Measurements from ENCODE around the gene PPP1R14C.

The PPP1R14C gene

DNA sequence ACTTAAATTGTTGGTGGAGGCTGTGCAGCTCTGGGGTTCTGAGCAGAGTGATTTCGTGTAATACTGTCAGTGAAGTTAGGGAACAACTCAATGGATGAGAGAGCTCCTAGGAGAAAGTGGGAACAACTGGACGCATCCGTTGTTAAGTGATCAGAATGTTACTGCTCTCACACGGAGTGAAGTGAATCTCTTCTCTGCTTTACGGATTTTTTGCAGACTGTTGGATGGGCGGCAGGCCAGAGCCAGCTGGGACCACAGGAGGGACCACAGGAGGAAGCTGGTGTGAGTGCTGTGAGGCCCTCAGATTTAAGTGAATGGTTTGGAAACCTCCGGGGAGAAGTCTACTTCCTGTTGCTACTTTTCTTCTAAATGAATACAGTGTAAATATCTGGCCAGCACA, 23.7 kb upstream of the PPP1R14C start:
- no peak for TF ChIP-seq EZH2phosphoT487 (IDR thresholded peaks at IDR 0.05; ENCODE audit: low read depth)
- TF ChIP-seq, protein P1, sequence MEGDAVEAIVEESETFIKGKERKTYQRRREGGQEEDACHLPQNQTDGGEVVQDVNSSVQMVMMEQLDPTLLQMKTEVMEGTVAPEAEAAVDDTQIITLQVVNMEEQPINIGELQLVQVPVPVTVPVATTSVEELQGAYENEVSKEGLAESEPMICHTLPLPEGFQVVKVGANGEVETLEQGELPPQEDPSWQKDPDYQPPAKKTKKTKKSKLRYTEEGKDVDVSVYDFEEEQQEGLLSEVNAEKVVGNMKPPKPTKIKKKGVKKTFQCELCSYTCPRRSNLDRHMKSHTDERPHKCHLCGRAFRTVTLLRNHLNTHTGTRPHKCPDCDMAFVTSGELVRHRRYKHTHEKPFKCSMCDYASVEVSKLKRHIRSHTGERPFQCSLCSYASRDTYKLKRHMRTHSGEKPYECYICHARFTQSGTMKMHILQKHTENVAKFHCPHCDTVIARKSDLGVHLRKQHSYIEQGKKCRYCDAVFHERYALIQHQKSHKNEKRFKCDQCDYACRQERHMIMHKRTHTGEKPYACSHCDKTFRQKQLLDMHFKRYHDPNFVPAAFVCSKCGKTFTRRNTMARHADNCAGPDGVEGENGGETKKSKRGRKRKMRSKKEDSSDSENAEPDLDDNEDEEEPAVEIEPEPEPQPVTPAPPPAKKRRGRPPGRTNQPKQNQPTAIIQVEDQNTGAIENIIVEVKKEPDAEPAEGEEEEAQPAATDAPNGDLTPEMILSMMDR (IDR thresholded peaks at IDR 0.05; ENCODE audit: low read depth, low read length), result no peak
- no peaks in the 10 kb centered on the region for H3K4me1 ChIP-seq (ENCODE audit: low read length)
- no peak overlapping the region for H3K27ac ChIP-seq (ENCODE audit: low read length)
- H3K9me3 ChIP-seq (ENCODE audit: insufficient read depth, low read length), result no peaks in the 10 kb centered on the region
- no peaks in the 10 kb centered on the region for H4K20me1 ChIP-seq (ENCODE audit: insufficient read depth, low read length)
- H3K4me2 ChIP-seq (ENCODE audit: low read length), result no peak overlapping the region
- H3K27me3 ChIP-seq (ENCODE audit: low read depth, low read length), result peaks cover 6% of the 10 kb centered on the region
- H3K79me2 ChIP-seq (ENCODE audit: low read length), result no peaks in the 10 kb centered on the region
- H3K4me3 ChIP-seq (ENCODE audit: low read length), result no peak overlapping the region
- H3K9ac ChIP-seq (ENCODE audit: low read length), result no peak overlapping the region
- H2AFZ ChIP-seq (ENCODE audit: low read depth, low read length), result no peak overlapping the region
- no peaks in the 10 kb centered on the region for H3K36me3 ChIP-seq (replicated peaks; ENCODE audit: low read depth, low read length)

DNA sequence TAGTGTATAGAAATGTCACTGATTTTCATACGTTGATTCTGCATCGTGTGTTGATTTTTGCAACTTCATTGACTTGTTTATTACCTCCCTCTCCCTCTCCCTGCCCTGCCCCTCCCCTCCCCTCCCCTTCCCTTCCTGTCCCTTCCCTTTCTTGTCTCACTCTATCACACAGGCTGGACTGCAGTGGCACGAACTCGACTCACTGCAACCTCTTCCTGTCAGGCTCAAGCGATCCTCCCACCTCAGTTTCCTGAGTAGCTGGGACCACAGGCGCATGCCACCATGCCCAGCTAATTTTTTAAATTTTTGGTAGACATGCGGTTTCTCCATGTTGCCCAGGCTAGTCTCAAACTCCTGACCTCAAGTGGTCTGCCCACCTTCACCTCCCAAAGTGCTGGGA, 19.2 kb upstream of the PPP1R14C start:
- Histone ChIP-seq H3K9me3 (ENCODE audit: insufficient read depth, low read length) (no peaks in the 10 kb centered on the region), H3K27me3 (ENCODE audit: low read depth, low read length) (peaks cover 6% of the 10 kb centered on the region), H3K4me1 (ENCODE audit: low read length) (no peaks in the 10 kb centered on the region), H2AFZ (ENCODE audit: low read depth, low read length) (no peak overlapping the region), H3K9ac (ENCODE audit: low read length) (no peak overlapping the region), H3K4me2 (ENCODE audit: low read length) (no peak overlapping the region), H4K20me1 (ENCODE audit: insufficient read depth, low read length) (no peaks in the 10 kb centered on the region), H3K36me3 (replicated peaks; ENCODE audit: low read depth, low read length) (no peaks in the 10 kb centered on the region), H3K79me2 (ENCODE audit: low read length) (no peaks in the 10 kb centered on the region), H3K27ac (ENCODE audit: low read length) (no peak overlapping the region), H3K4me3 (ENCODE audit: low read length) (no peak overlapping the region)
- TF ChIP-seq, protein P1 (IDR thresholded peaks at IDR 0.05; ENCODE audit: low read depth, low read length), result no peak
- no peak for TF ChIP-seq EZH2phosphoT487 (IDR thresholded peaks at IDR 0.05; ENCODE audit: low read depth)

DNA sequence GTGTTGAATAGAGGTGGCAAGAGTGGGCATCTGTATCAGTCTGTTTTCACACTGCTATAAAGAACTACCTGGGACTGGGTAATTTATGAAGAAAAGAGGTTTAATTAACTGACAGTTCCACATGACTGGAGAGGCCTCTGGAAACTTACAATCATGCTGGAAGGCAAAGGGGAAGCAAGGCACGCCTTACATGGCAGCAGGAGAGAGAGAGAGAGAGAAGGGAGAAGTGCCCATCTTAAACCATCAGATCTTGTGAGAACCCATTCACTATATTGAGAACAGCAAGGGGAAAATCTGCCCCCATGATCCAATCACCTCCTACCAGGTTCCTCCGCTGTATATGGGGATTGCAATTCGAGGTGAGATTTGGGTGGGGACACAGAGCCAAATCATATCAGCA, 18.6 kb upstream of the PPP1R14C start:
- H3K36me3 ChIP-seq (replicated peaks; ENCODE audit: low read depth, low read length), result no peaks in the 10 kb centered on the region
- H3K9me3 ChIP-seq (ENCODE audit: insufficient read depth, low read length), result no peaks in the 10 kb centered on the region
- H3K27me3 ChIP-seq (ENCODE audit: low read depth, low read length), result peaks cover 6% of the 10 kb centered on the region
- no peak overlapping the region for H3K9ac ChIP-seq (ENCODE audit: low read length)
- no peaks in the 10 kb centered on the region for H3K4me1 ChIP-seq (ENCODE audit: low read length)
- H2AFZ ChIP-seq (ENCODE audit: low read depth, low read length), result no peak overlapping the region
- no peak overlapping the region for H3K4me3 ChIP-seq (ENCODE audit: low read length)
- no peak overlapping the region for H3K4me2 ChIP-seq (ENCODE audit: low read length)
- H4K20me1 ChIP-seq (ENCODE audit: insufficient read depth, low read length), result no peaks in the 10 kb centered on the region
- TF ChIP-seq EZH2phosphoT487 (IDR thresholded peaks at IDR 0.05; ENCODE audit: low read depth), result no peak
- TF ChIP-seq, protein P1 (IDR thresholded peaks at IDR 0.05; ENCODE audit: low read depth, low read length), result no peak
- H3K27ac ChIP-seq (ENCODE audit: low read length), result no peak overlapping the region
- H3K79me2 ChIP-seq (ENCODE audit: low read length), result no peaks in the 10 kb centered on the region

DNA sequence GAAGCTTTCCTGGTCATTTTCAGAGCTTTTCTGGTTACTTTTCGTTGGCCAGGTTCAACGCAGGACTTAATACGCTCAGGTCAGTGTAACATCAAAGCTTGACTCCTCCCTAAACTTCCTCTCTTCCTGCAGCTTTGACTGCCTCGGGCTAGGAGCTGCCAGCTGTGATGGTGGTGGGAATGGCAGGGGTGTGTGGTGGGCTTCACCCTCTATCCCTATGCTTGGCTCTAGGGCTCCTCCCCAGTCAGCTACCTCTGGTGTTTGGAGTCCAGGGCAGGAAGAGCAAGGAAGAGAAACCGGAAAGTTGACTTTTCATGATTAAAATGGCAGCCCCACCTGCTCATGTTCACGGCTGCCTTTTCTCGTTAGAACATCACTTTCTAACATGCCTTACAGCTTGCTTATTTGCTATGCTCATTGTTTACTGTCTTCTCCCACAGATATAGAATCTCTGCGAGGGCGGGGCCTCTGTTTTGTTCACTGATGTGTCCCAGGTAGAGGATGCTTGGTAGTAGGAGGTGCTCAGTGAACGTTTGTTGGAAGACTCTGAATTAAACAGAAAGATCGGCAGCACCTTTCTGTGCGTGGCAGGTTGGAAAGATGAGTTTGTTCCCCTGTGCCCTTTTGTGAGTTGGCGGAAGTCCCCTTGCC, 16.1 kb upstream of the PPP1R14C start:
- no peak overlapping the region for H3K4me2 ChIP-seq (ENCODE audit: low read length)
- H3K9me3 ChIP-seq (ENCODE audit: insufficient read depth, low read length), result no peaks in the 10 kb centered on the region
- no peaks in the 10 kb centered on the region for H3K36me3 ChIP-seq (replicated peaks; ENCODE audit: low read depth, low read length)
- H3K4me3 ChIP-seq (ENCODE audit: low read length), result no peak overlapping the region
- H2AFZ ChIP-seq (ENCODE audit: low read depth, low read length), result no peak overlapping the region
- no peaks in the 10 kb centered on the region for H3K79me2 ChIP-seq (ENCODE audit: low read length)
- H3K27me3 ChIP-seq (ENCODE audit: low read depth, low read length), result peaks cover 5% of the 10 kb centered on the region
- H3K4me1 ChIP-seq (ENCODE audit: low read length), result no peaks in the 10 kb centered on the region
- H3K27ac ChIP-seq (ENCODE audit: low read length), result no peak overlapping the region
- no peak overlapping the region for H3K9ac ChIP-seq (ENCODE audit: low read length)
- no peaks in the 10 kb centered on the region for H4K20me1 ChIP-seq (ENCODE audit: insufficient read depth, low read length)
- no peak for TF ChIP-seq EZH2phosphoT487 (IDR thresholded peaks at IDR 0.05; ENCODE audit: low read depth)
- TF ChIP-seq, protein P1 (IDR thresholded peaks at IDR 0.05; ENCODE audit: low read depth, low read length), result no peak

Measured in OCI-LY3 (cell line).